ENCODE measurements around the gene TRPM2.

- TF ChIP-seq TBP (IDR thresholded peaks at IDR 0.05; ENCODE audit: low read depth, low read length), result no peak
- TF ChIP-seq, protein P1, sequence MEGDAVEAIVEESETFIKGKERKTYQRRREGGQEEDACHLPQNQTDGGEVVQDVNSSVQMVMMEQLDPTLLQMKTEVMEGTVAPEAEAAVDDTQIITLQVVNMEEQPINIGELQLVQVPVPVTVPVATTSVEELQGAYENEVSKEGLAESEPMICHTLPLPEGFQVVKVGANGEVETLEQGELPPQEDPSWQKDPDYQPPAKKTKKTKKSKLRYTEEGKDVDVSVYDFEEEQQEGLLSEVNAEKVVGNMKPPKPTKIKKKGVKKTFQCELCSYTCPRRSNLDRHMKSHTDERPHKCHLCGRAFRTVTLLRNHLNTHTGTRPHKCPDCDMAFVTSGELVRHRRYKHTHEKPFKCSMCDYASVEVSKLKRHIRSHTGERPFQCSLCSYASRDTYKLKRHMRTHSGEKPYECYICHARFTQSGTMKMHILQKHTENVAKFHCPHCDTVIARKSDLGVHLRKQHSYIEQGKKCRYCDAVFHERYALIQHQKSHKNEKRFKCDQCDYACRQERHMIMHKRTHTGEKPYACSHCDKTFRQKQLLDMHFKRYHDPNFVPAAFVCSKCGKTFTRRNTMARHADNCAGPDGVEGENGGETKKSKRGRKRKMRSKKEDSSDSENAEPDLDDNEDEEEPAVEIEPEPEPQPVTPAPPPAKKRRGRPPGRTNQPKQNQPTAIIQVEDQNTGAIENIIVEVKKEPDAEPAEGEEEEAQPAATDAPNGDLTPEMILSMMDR (IDR thresholded peaks at IDR 0.05; ENCODE audit: control extremely low read depth in 1 of 3, insufficient read depth in 1 of 3, low read depth in 1 of 3, low read length in 3 of 3), result peak in 1 of 3 experiments; percentile 18; a peak in 1 of 4 replicates
- TF ChIP-seq TAF1 (IDR thresholded peaks at IDR 0.05; ENCODE audit: low read depth, low read length), result no peak
- TF ChIP-seq EP300 (IDR thresholded peaks at IDR 0.05; ENCODE audit: borderline replicate concordance in 1 of 2, low read depth in 2 of 2, low read length in 2 of 2), result no peak
Measured at GRCh38 chr21:44321846-44322450, 31.5 kb upstream of the TRPM2 start.

Measured in H1 (cell line).